Muscle layer of duodenum (tissue), 2 donors: Measurements from ENCODE around the gene NLRC5.
A peak's percentile ranks its signal among the peaks of the same experiment; 100 is the strongest.

Experiments
- H3K27ac ChIP-seq: one replicate; pipeline ENCODE4 v1.7.0; 2013; ENCODE audit warnings: mild to moderate bottlenecking, low read length
- H3K27me3 ChIP-seq: one replicate; pipeline ENCODE4 v1.7.0; 2013; ENCODE audit warnings: low read depth, mild to moderate bottlenecking, control low read depth, low read length
- H3K36me3 ChIP-seq, 2 donors: one replicate each; pipeline ENCODE4 v1.7.0; 2013; ENCODE audit warnings: low read length in 2 of 2, control low read depth in 1 of 2, mild to moderate bottlenecking in 1 of 2; ENCODE audit not compliant: insufficient read depth in 2 of 2, control insufficient read depth in 1 of 2
- H3K4me1 ChIP-seq, 2 donors: one replicate each; pipeline ENCODE4 v1.7.0; 2013; ENCODE audit warnings: low read length in 2 of 2, mild to moderate bottlenecking in 2 of 2, control low read depth in 1 of 2, moderate library complexity in 1 of 2; ENCODE audit not compliant: insufficient read depth in 2 of 2, control insufficient read depth in 1 of 2
- H3K4me3 ChIP-seq, 2 donors: one replicate each; pipeline ENCODE4 v1.7.0; 2013; ENCODE audit warnings: low read length in 2 of 2, low read depth in 1 of 2, mild to moderate bottlenecking in 1 of 2
- H3K9me3 ChIP-seq, 2 donors: one replicate each; pipeline ENCODE4 v1.7.0; 2013; ENCODE audit warnings: low read length in 2 of 2, control low read depth in 1 of 2, mild to moderate bottlenecking in 1 of 2; ENCODE audit not compliant: control insufficient read depth in 1 of 2
- donor health status: healthy.

The NLRC5 gene

DNA sequence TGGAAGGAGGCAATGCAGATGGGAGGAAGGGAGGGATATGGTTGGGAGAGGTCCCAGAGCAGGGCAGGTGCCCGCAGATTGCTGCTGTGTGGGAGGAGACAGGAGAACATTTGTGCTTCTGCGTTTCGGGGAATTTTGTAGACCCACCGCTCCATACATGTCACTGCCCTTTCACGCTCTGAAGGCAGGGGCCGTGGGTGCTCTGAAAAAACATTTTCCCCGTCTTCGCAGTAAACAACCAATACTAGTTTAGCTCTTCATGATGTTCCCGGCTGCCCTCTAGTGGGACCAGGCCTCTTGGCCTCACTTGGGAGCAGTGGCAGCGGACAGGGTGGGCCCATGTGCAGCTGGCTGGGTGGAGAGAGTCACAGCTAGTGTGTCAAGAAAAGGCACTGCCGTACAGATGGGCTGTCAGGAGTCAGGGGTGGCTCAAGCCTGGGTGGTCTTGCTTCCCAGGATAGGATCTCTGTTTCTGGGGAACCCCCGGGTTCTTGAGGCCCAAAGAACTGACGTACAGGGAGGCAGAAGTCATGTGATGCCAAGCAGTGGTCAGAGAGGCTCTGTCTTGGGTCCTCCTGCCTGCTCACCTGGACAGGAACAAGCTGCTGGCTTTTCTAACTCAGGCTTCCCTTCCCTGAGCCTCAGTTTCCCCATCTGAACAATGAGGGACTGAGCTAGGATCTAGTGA, 56.5 kb downstream of the NLRC5 start:
- Histone ChIP-seq H3K4me1 (no peaks in the 10 kb centered on the region), H3K4me3 (no peak overlapping the region), H3K36me3 (peaks cover 14 to 22% of the 10 kb centered on the region in 2 donors), H3K27me3 (no peaks in the 10 kb centered on the region), H3K9me3 (no peaks in the 10 kb centered on the region), H3K27ac (no peak overlapping the region)

DNA sequence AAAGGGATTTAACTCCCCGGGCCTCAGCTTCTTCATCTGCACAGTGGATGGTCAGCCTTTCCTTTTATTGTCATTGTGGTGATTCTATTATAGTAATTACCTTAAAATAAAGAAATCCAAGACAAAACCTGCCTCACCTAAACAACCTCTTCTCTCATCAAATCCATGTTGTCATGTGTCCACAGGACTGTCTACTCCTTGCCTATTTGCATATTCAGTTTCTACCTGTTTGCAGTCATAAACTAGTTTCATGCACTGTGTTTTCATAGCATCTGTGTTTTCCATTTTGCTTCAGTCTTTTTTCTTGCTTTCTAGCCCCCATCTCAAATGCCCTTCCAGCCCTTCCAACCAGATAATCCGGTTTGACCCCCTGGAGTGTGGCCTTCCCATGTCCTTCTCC, 58.7 kb downstream of the NLRC5 start:
- H3K27ac ChIP-seq, result no peak overlapping the region
- no peak overlapping the region for H3K4me3 ChIP-seq
- no peaks in the 10 kb centered on the region for H3K9me3 ChIP-seq
- no peaks in the 10 kb centered on the region for H3K27me3 ChIP-seq
- H3K4me1 ChIP-seq, result no peaks in the 10 kb centered on the region
- H3K36me3 ChIP-seq, result peaks cover 11 to 18% of the 10 kb centered on the region in 2 donors

DNA sequence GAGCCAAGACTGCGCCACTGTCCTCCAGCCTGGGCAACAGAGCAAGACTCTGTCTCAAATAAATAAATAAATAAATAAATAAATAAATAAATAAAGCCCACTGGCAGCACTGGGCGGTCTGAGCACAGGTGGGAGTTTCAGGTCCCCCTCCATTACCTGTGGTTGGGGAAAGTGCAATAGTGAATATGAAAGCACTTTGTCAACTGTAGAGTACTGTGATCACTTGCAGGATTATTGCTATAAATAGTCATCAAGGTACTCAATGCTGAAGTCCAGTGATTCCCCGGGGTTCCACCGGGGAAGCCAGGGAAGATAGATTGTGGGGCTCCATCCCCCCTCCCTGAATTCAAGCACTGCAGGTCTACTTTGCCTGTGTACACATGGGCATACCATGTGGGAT, 60.3 kb downstream of the NLRC5 start:
- Histone ChIP-seq H3K27me3 (no peaks in the 10 kb centered on the region), H3K4me1 (no peaks in the 10 kb centered on the region), H3K4me3 (no peak overlapping the region), H3K9me3 (no peaks in the 10 kb centered on the region), H3K27ac (no peak overlapping the region), H3K36me3 (peaks cover 14% of the 10 kb centered on the region in 2 donors)

DNA sequence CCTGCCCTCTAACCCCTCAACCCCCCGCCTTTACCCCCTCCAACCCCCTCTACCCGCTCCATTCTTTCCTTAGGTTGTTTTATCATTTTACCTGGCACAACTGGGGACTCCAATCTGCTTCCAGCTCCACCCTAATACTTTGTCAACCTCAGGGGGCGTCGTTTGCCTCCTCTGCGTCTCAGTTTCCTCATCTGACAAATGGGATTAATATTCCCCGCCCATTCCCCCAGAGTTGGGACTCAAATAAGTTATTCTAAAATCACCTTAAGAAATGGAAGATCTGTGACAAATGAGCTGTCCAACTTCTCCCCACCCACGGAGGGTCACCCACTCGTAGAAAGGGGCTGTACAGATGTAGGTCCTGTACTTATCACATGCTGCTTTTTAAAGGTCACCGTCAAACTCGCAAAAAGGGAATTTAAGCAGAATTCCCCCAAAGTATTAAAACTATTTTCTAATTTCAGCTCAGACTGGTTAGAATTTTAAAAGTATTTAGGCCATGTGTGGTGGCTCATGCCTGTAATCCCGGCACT, 62.4 kb downstream of the NLRC5 start:
- no peaks in the 10 kb centered on the region for H3K4me1 ChIP-seq
- no peak overlapping the region for H3K4me3 ChIP-seq
- H3K36me3 ChIP-seq, result peaks cover 24% of the 10 kb centered on the region in 2 donors
- no peaks in the 10 kb centered on the region for H3K27me3 ChIP-seq
- no peak overlapping the region for H3K27ac ChIP-seq
- no peaks in the 10 kb centered on the region for H3K9me3 ChIP-seq

DNA sequence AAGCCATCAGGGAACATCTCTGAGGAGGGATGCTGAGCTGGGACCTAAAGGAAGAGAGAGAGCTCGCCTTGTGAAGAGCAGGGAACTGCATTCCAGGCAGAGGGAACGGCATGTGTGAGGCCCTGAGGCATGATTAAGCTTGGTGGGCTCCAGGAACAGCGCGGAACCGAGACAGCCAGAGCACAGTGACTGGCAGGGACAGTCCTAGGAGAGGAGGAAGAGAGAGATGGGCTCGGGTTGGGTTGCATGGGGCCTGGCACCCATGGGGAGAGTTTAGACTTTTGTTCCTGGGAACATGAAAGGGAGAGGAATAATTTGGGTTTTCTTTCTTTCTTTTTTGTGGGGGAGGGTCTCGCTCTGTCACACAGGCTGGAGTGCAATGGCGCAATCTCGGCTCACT, 63.8 kb downstream of the NLRC5 start:
- Histone ChIP-seq H3K4me1 (no peaks in the 10 kb centered on the region), H3K27me3 (no peaks in the 10 kb centered on the region), H3K4me3 (no peak overlapping the region), H3K36me3 (peaks cover 26 to 33% of the 10 kb centered on the region in 2 donors), H3K27ac (no peak overlapping the region), H3K9me3 (no peaks in the 10 kb centered on the region)

DNA sequence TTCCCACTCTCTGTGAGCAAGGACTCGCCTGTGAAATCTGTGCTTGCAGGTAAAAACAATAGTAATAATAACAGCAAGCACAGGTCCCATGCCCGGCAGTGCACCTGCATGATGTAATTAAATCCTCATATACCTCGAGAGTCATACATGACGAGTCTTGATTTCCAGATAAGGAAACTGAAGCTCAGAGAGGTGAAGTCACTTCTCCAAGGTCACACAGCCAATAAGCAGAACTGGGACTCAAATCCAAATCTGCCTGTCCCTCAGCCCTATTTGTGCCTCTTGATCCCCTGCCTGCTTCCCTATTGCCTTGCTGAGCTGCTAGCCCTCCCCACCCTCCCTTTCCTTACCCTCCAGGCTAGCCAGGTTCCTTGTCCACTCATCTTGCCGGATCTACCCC, 65.0 kb downstream of the NLRC5 start:
- peaks cover 35 to 39% of the 10 kb centered on the region in 2 donors for H3K36me3 ChIP-seq
- no peak overlapping the region for H3K27ac ChIP-seq
- no peaks in the 10 kb centered on the region for H3K27me3 ChIP-seq
- H3K9me3 ChIP-seq, result no peaks in the 10 kb centered on the region
- H3K4me3 ChIP-seq, result no peak overlapping the region
- H3K4me1 ChIP-seq, result no peaks in the 10 kb centered on the region

DNA sequence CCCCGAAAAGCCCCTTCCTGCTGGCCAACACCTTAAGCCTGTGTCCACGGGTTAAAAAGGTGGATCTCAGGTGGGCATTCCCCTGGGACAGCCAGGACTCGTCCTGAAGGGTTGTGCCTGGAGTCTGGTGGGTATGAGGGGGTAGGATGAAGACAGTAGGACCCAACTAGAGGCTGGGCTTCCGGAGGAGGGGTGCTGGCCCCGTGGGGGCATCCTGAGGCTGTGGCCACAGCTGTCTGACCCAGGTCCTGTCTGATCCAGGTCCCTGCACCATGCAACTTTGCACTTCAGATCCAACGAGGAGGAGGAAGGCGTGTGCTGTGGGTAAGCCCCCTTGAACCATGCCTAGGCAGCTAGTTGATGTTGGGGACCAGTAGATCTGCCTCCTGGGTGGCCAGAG, 65.4 kb downstream of the NLRC5 start:
- H3K4me3 ChIP-seq, result no peak overlapping the region
- H3K4me1 ChIP-seq, result no peaks in the 10 kb centered on the region
- H3K27ac ChIP-seq, result no peak overlapping the region
- H3K27me3 ChIP-seq, result no peaks in the 10 kb centered on the region
- peaks cover 38 to 39% of the 10 kb centered on the region in 2 donors for H3K36me3 ChIP-seq
- H3K9me3 ChIP-seq, result no peaks in the 10 kb centered on the region

DNA sequence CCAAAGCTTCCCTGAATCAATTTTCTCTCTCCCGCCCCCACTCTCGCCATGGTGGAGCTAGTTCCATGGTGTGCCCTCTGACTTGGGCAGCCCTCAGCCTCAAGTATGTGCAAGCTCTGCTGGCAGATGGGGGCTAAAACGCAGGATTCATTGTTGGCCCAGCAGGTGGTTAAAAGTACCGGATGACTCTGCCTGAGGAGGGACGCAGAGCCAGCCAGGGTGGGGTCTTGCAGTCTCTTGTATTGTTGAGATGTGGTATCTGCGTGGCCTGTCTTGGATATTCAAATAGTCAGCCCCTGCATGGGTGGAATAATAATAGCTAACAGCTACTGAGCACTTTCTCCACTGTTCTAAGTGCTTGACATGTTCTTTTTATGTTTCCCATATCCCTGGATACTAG, 66.3 kb downstream of the NLRC5 start:
- Histone ChIP-seq H3K4me1 (no peaks in the 10 kb centered on the region), H3K36me3 (peaks cover 38 to 39% of the 10 kb centered on the region in 2 donors), H3K27me3 (no peaks in the 10 kb centered on the region), H3K27ac (no peak overlapping the region), H3K4me3 (no peak overlapping the region), H3K9me3 (no peaks in the 10 kb centered on the region)

DNA sequence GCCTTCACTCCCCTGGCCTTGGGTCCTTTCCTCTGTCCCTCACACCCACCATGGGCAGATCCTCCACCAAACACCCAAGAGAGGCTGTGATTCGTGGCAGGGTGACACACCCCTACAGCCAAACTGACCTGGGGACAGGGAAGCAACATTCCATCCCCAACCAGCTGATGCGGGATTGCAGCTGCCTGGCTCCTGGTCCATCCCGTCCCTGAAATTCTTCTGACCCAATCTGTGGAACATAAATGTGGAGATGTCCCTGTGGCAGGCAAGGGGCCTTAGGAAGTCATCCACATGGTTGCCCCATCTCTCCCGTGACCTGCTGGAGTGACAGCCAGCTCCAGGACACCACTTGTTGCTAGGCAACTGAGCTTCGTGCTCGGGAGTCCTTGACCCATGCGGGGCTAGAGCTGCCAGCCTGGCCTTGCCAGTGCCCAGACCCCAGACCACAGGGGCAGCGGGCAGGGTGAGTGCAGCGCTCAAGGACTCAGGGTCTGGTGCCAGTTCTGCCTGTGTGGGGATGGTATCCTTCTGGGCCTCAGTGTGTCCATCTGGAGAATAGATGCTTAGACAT, 69.0 kb downstream of the NLRC5 start:
- no peaks in the 10 kb centered on the region for H3K9me3 ChIP-seq
- no peak overlapping the region for H3K4me3 ChIP-seq
- peaks cover 34 to 35% of the 10 kb centered on the region in 2 donors for H3K36me3 ChIP-seq
- H3K4me1 ChIP-seq, result peaks cover 0 to 7% of the 10 kb centered on the region in 2 donors
- no peaks in the 10 kb centered on the region for H3K27me3 ChIP-seq
- no peak overlapping the region for H3K27ac ChIP-seq

DNA sequence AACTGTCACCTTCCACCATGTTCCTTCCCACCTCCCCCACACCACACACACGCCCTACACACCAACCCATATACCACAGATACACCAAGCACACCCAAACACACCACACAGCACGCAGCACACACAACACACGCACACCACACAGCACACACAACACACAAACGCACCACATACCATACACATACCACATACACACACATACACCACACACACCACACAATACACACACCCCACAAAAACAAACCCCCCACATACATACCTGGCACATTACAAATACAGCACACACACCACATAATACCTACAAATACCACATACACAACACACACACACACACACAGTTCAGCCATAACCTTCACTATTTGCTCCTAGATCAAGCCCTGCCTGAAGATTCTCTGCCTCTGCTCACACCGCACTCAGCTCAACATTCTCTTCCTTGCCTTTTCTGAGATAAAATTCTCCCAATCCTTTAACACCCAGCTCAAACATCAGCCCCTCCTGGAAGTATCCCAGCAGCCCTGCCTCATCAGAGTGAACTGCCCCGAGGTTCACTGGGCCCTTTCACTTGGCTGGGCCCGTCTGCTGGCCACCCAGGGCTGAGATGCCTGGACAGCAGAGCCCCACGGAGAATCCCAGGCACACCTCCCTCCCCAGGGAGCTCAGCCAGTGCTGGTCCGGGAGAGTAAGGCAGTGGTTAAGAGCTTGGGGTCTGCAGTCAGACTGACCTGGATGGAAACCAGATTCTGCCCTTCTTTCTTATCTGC, 71.1 kb downstream of the NLRC5 start:
- H3K27ac ChIP-seq, result no peak overlapping the region
- peaks cover 17 to 25% of the 10 kb centered on the region in 2 donors for H3K36me3 ChIP-seq
- peaks cover 0 to 7% of the 10 kb centered on the region in 2 donors for H3K4me1 ChIP-seq
- H3K27me3 ChIP-seq, result no peaks in the 10 kb centered on the region
- no peak overlapping the region for H3K4me3 ChIP-seq
- H3K9me3 ChIP-seq, result no peaks in the 10 kb centered on the region

DNA sequence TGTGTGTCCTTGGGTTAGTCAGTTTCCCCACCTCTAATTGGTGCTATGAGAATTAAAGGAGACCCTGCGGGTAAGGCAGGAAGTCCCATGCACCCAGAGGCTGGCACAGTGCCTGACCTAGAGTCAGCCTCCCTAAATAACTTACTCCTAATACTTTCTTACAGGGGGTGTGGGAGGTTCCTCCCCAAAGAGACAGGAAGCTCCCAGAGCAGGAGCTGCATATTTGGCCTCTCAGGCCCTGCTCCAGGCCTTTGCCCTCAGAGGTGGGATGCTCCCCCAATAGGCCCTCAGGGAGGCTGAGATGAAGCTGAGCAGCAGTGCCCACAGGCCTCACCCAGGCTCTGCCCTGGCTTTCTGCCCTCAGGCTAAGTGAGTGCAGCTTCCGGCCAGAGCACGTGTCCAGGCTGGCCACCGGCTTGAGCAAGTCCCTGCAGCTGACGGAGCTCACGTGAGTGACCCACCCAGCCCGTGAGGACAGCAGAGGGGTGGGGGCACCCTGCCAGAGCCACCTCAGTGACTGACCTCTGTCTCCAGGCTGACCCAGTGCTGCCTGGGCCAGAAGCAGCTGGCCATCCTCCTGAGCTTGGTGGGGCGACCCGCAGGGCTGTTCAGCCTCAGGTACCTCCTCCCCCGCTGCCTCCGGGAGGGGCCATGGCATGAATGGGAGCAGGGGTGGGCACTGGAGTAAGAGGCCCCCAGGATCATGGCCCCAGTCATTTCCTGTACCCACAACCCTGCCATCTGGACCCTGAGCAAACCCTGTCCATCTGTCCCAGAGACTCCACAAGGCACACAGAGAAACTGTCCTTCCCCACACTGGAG, 71.9 kb downstream of the NLRC5 start:
- H3K36me3 ChIP-seq, result peaks cover 16 to 21% of the 10 kb centered on the region in 2 donors
- no peaks in the 10 kb centered on the region for H3K9me3 ChIP-seq
- H3K4me1 ChIP-seq, result peaks cover 0 to 7% of the 10 kb centered on the region in 2 donors
- peak overlapping the region; percentile 31 for H3K27ac ChIP-seq
- H3K4me3 ChIP-seq, result no peak overlapping the region
- H3K27me3 ChIP-seq, result no peaks in the 10 kb centered on the region
